ENCODE measurements around the gene STRAP.
"Not testable (repeated sequence)": the region's sequence is repeated elsewhere in the genome, so short reads cannot be mapped to it uniquely, and the experiment has no call there.

The STRAP gene

GRCh38 chr12:15854916-15855315, 27.3 kb upstream of the STRAP start:
- H3K27ac ChIP-seq (ENCODE audit: low read depth, low read length), result no peak overlapping the region
- no peaks in the 10 kb centered on the region for H3K4me1 ChIP-seq (ENCODE audit: control insufficient read depth, insufficient read depth, low read length)

DNA sequence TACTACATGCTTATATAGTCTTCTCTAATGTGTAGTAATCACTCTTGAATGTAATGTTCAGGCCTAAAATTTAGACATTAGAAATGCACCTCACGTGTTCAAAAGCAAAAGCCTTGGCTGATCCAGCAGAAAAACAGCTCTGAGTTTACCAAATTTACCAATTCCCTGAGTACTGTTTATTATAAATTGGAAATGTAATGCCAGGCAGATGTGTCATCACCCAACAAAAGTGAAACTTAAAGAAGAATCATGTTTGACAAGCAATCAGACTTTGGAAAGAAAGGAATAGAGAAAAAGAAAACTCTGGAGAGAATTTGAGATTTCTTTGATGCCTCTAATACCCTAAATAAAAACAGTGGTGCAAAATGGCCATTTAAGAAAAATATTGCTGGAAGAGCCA, 26.5 kb upstream of the STRAP start:
- Histone ChIP-seq H3K36me3 (ENCODE audit: control insufficient read depth, insufficient read depth, low read length) (no peaks in the 10 kb centered on the region), H3K9ac (ENCODE audit: low read length) (no peak overlapping the region), H3K27me3 (ENCODE audit: control insufficient read depth, insufficient read depth, low read length) (no peaks in the 10 kb centered on the region), H3K27ac (ENCODE audit: low read depth, low read length) (no peak overlapping the region), H3K4me3 (ENCODE audit: low read length) (no peak overlapping the region), H3K4me1 (ENCODE audit: control insufficient read depth, insufficient read depth, low read length) (no peaks in the 10 kb centered on the region)

More at GRCh38 chr12:15854916-15855315, 27.3 kb upstream of the STRAP start:
- Histone ChIP-seq H3K4me3 (ENCODE audit: low read length) (no peak overlapping the region), H3K9ac (ENCODE audit: low read length) (no peak overlapping the region), H3K36me3 (ENCODE audit: control insufficient read depth, insufficient read depth, low read length) (no peaks in the 10 kb centered on the region), H3K27me3 (ENCODE audit: control insufficient read depth, insufficient read depth, low read length) (no peaks in the 10 kb centered on the region)

GRCh38 chr12:15856097-15856982, 25.8 kb upstream of the STRAP start:
- Histone ChIP-seq H3K36me3 (ENCODE audit: control insufficient read depth, insufficient read depth, low read length) (no peaks in the 10 kb centered on the region), H3K4me1 (ENCODE audit: control insufficient read depth, insufficient read depth, low read length) (no peaks in the 10 kb centered on the region), H3K4me3 (ENCODE audit: low read length) (no peak overlapping the region), H3K27ac (ENCODE audit: low read depth, low read length) (no peak overlapping the region), H3K9ac (ENCODE audit: low read length) (no peak overlapping the region), H3K27me3 (ENCODE audit: control insufficient read depth, insufficient read depth, low read length) (no peaks in the 10 kb centered on the region)

- Histone ChIP-seq H3K36me3 (ENCODE audit: control insufficient read depth, insufficient read depth, low read length) (no peaks in the 10 kb centered on the region), H3K4me1 (ENCODE audit: control insufficient read depth, insufficient read depth, low read length) (no peaks in the 10 kb centered on the region), H3K27ac (ENCODE audit: low read depth, low read length) (no peak overlapping the region), H3K9ac (ENCODE audit: low read length) (no peak overlapping the region), H3K27me3 (ENCODE audit: control insufficient read depth, insufficient read depth, low read length) (no peaks in the 10 kb centered on the region), H3K4me3 (ENCODE audit: low read length) (no peak overlapping the region)
Observed at GRCh38 chr12:15858353-15858752, 23.8 kb upstream of the STRAP start.

DNA sequence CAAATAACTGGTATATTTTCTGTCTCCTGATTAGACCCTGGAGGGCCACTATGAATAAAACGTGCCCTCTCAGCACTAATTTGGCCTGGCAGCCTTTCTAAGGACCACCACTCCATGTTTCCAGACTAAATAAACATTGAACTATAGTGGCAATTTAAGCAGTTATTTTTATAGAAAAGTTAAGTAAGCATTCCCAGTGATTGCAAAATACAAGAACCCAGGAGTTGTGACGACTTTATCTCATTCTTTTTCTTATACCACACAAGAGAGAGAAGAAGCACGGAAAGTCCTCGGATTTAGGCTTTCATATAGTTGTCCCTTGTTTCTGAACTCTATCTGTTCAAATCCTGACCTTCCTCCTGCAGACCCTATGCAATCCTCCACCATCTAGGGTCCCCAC, 23.1 kb upstream of the STRAP start:
- no peaks in the 10 kb centered on the region for H3K4me1 ChIP-seq (ENCODE audit: control insufficient read depth, insufficient read depth, low read length)
- H3K27ac ChIP-seq (ENCODE audit: low read depth, low read length), result no peak overlapping the region
- no peak overlapping the region for H3K9ac ChIP-seq (ENCODE audit: low read length)
- no peaks in the 10 kb centered on the region for H3K36me3 ChIP-seq (ENCODE audit: control insufficient read depth, insufficient read depth, low read length)
- no peak overlapping the region for H3K4me3 ChIP-seq (ENCODE audit: low read length)
- no peaks in the 10 kb centered on the region for H3K27me3 ChIP-seq (ENCODE audit: control insufficient read depth, insufficient read depth, low read length)

DNA sequence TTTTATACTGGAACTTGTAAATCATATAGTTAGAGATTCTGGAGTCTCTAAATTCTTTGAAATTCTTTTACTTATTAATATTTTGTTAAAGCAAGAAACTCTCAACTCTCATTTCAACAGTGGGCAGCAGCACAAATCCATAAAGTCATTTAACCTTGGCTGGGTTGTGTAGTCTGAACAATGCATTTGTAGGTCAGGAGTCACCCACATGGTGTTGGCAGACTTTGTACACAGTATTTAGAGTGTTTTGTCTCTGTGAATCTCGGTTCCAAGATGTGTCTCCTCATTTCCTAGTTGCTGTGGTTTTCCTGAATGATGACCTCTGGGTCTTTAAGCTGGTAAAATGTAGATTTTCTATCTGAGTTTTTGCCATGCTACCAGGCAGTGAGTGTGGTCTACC, 20.8 kb upstream of the STRAP start:
- H3K27ac ChIP-seq (ENCODE audit: low read depth, low read length), result no peak overlapping the region
- H3K27me3 ChIP-seq (ENCODE audit: control insufficient read depth, insufficient read depth, low read length), result no peaks in the 10 kb centered on the region

DNA sequence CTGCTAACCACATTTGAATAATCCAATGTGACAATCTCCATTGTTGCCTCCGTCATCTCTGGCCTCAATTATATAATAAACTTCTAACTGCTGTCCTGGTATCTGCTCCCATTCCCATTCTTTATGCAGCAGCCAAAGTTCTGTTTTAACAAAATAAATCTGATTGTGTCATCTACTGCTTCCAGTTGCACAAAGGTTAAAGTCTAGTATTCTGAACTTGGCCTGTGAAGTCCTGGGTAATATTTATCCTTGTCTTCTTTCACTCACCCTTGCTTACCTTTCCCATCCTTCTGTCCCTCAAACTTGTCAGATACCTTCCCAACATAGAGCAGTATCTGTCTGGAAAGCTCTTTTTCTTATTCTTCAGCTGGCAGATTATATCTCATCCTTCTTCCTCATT, 19.3 kb upstream of the STRAP start:
- Histone ChIP-seq H3K4me3 (ENCODE audit: low read length) (no peak overlapping the region), H3K27ac (ENCODE audit: low read depth, low read length) (no peak overlapping the region), H3K27me3 (ENCODE audit: control insufficient read depth, insufficient read depth, low read length) (no peaks in the 10 kb centered on the region), H3K9ac (ENCODE audit: low read length) (no peak overlapping the region), H3K36me3 (ENCODE audit: control insufficient read depth, insufficient read depth, low read length) (no peaks in the 10 kb centered on the region), H3K4me1 (ENCODE audit: control insufficient read depth, insufficient read depth, low read length) (no peaks in the 10 kb centered on the region)

More for the DNA sequence above, 20.8 kb upstream of the STRAP start:
- no peaks in the 10 kb centered on the region for H3K36me3 ChIP-seq (ENCODE audit: control insufficient read depth, insufficient read depth, low read length)
- H3K4me3 ChIP-seq (ENCODE audit: low read length), result no peak overlapping the region
- H3K4me1 ChIP-seq (ENCODE audit: control insufficient read depth, insufficient read depth, low read length), result no peaks in the 10 kb centered on the region
- H3K9ac ChIP-seq (ENCODE audit: low read length), result no peak overlapping the region

DNA sequence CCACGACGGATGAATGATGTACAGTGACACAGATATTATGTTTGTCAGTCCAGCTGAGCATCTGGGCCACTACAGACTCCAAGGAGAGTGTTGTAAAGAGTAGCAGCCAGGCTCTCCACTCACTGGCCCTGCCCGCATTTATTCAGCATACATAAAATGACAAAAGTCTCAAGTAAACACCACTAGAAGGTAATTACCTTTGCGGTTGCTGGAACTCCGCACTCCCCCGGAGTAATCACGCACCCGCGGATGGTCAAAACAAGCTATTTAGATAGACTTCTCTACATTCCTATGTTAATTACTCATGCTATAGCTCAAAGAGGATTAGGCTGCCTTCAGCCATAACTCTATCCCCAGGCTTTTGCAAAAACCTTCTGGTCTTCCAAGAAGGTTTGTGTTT, 18.8 kb upstream of the STRAP start:
- H3K36me3 ChIP-seq (ENCODE audit: control insufficient read depth, insufficient read depth, low read length), result no peaks in the 10 kb centered on the region

GRCh38 chr12:15863984-15864383, 18.2 kb upstream of the STRAP start:
- Histone ChIP-seq H3K27me3 (ENCODE audit: control insufficient read depth, insufficient read depth, low read length) (no peaks in the 10 kb centered on the region), H3K27ac (ENCODE audit: low read depth, low read length) (no peak overlapping the region), H3K4me1 (ENCODE audit: control insufficient read depth, insufficient read depth, low read length) (no peaks in the 10 kb centered on the region), H3K4me3 (ENCODE audit: low read length) (no peak overlapping the region), H3K9ac (ENCODE audit: low read length) (no peak overlapping the region), H3K36me3 (ENCODE audit: control insufficient read depth, insufficient read depth, low read length) (no peaks in the 10 kb centered on the region)

More for the DNA sequence above, 18.8 kb upstream of the STRAP start:
- Histone ChIP-seq H3K4me1 (ENCODE audit: control insufficient read depth, insufficient read depth, low read length) (no peaks in the 10 kb centered on the region), H3K27me3 (ENCODE audit: control insufficient read depth, insufficient read depth, low read length) (no peaks in the 10 kb centered on the region), H3K27ac (ENCODE audit: low read depth, low read length) (no peak overlapping the region), H3K9ac (ENCODE audit: low read length) (no peak overlapping the region), H3K4me3 (ENCODE audit: low read length) (no peak overlapping the region)

GRCh38 chr12:15868186-15868585, 14.0 kb upstream of the STRAP start:
- Histone ChIP-seq H3K4me3 (ENCODE audit: low read length) (no peak overlapping the region), H3K9ac (ENCODE audit: low read length) (no peak overlapping the region), H3K36me3 (ENCODE audit: control insufficient read depth, insufficient read depth, low read length) (no peaks in the 10 kb centered on the region), H3K4me1 (ENCODE audit: control insufficient read depth, insufficient read depth, low read length) (no peaks in the 10 kb centered on the region), H3K27ac (ENCODE audit: low read depth, low read length) (no peak overlapping the region), H3K27me3 (ENCODE audit: control insufficient read depth, insufficient read depth, low read length) (no peaks in the 10 kb centered on the region)

DNA sequence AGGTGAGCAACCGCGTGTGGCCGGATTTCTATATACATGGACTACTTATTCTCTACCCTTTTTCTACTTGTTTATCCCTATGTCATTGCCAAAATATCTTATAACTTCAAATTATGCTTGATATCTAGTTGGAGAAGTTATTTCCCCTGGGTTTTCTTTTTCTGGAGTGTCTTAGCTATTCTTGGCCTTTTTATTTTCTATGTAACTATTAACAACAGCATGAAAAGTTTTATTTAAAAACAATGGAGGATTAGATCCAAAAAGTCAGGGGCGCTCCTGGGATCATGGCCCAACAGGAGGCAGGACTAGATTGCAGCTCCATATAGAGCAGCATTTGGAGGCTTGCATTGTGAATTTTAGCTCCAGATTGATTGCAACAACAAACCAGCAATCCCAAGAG, 8.6 kb upstream of the STRAP start:
- no peak overlapping the region for H3K4me3 ChIP-seq (ENCODE audit: low read length)
- no peak overlapping the region for H3K27ac ChIP-seq (ENCODE audit: low read depth, low read length)
- no peaks in the 10 kb centered on the region for H3K4me1 ChIP-seq (ENCODE audit: control insufficient read depth, insufficient read depth, low read length)
- no peaks in the 10 kb centered on the region for H3K27me3 ChIP-seq (ENCODE audit: control insufficient read depth, insufficient read depth, low read length)
- H3K36me3 ChIP-seq (ENCODE audit: control insufficient read depth, insufficient read depth, low read length), result no peaks in the 10 kb centered on the region
- H3K9ac ChIP-seq (ENCODE audit: low read length), result no peak overlapping the region

DNA sequence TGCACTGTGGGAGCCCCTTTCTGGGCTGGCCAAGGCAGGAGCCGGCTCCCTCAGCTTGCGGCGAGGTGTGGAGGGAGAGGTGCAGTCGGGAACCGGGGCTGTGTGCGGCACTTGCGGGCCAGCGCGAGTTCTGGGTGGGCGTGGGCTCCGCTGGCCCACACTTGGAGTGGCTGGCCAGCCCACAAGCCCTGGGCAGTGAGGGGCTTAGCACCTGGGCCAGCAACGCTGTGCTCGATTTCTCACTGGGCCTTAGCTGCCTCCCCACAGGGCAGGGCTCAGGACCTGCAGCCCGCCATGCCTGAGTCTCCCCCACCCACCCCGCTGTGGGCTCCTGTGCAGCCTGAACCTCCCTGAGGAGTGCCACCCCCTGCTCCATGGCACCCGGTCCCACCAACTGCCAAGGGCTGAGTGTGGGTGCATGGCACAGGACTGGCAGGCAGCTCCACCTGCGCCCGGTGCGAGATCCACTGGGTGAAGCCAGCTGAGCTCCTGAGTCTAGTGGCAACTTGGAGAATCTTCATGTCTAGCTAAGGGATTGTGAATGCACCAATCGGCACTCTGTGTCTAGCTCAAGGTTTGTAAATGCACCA, 7.5 kb upstream of the STRAP start:
- H3K36me3 ChIP-seq (ENCODE audit: control insufficient read depth, insufficient read depth, low read length); H3K27ac ChIP-seq (ENCODE audit: low read depth, low read length); H3K4me3 ChIP-seq (ENCODE audit: low read length); H3K4me1 ChIP-seq (ENCODE audit: control insufficient read depth, insufficient read depth, low read length); H3K27me3 ChIP-seq (ENCODE audit: control insufficient read depth, insufficient read depth, low read length); H3K9ac ChIP-seq (ENCODE audit: low read length): not testable (repeated sequence)

DNA sequence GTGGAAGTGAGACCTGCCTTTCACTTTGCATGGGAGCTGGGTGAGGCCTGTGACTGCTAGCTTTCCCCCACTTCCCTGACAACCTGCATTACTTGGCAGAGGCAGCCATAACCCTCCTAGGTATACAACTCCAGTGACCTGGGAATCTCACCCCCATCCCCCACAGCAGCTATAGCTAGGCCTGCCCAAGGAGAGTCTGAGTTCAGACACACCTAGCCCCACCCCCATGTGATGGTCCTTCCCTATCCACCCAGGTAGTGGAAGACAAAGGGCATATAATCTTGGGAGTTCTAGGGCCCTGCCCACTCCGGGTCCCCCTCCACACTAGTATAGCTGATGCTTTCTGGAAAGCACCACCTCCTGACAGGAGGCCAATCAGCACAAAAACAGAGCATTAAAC, 6.3 kb upstream of the STRAP start:
- no peaks in the 10 kb centered on the region for H3K27me3 ChIP-seq (ENCODE audit: control insufficient read depth, insufficient read depth, low read length)
- H3K4me1 ChIP-seq (ENCODE audit: control insufficient read depth, insufficient read depth, low read length), result no peaks in the 10 kb centered on the region
- H3K9ac ChIP-seq (ENCODE audit: low read length), result no peak overlapping the region
- H3K27ac ChIP-seq (ENCODE audit: low read depth, low read length), result no peak overlapping the region
- no peak overlapping the region for H3K4me3 ChIP-seq (ENCODE audit: low read length)
- no peaks in the 10 kb centered on the region for H3K36me3 ChIP-seq (ENCODE audit: control insufficient read depth, insufficient read depth, low read length)
